A172 (cell line): ENCODE data around the gene VDR. TPM values are rescaled to one million over a fixed set of nuclear protein-coding genes. Genes with fewer than 3 reads are reported as not detected.
A peak's percentile ranks its signal among the peaks of the same experiment; 100 is the strongest.

Experiments
- DNase-seq: peaks from one replicate; pipeline ENCODE4 v3.0.0-alpha.2; 2015; ENCODE audit warnings: low spot score
- total RNA-seq: library from RNA; depleted of rRNA; stranded (reverse); fragments of >200 nt; shearing (Covaris generic); gene quantifications from 2 replicates; pipeline ENCODE4 v1.2.3, GENCODE V29; 2014; rRNA removed

VDR gene
- 2.5 and 3.3 TPM in 2 replicates for total RNA-seq

- DNase-seq, result peak; percentile 55
Observed at GRCh38 chr12:47904713-47905709, at the start of gene VDR. Gene VDR, minus strand, starts transcription at chr12:47904994. Its CDS starts 25,881 bp downstream, at chr12:47879113.

- peak; percentile 67 for DNase-seq
Observed at GRCh38 chr12:47954058-47954457, 49.3 kb upstream of the VDR start.

- DNase-seq, result no peak
Observed at GRCh38 chr12:47950856-47951468, 46.2 kb upstream of the VDR start.

- peak; percentile 78 for DNase-seq
Observed at GRCh38 chr12:47949441-47950341, 44.9 kb upstream of the VDR start.

- DNase-seq, result no peak
Observed at GRCh38 chr12:47947341-47947740, 42.5 kb upstream of the VDR start.

- DNase-seq, result peak; percentile 39
Observed at GRCh38 chr12:47946413-47947323, 41.9 kb upstream of the VDR start.

- no peak for DNase-seq
Observed at GRCh38 chr12:47945341-47945728, 40.5 kb upstream of the VDR start.

GRCh38 chr12:47944685-47945340 lies 40.0 kb upstream of the VDR start:
- DNase-seq, result no peak

- no peak for DNase-seq
Observed at GRCh38 chr12:47943623-47944340, 39.0 kb upstream of the VDR start.

- no peak for DNase-seq
Observed at GRCh38 chr12:47942614-47943225, 37.9 kb upstream of the VDR start.

- DNase-seq, result no peak
Observed at GRCh38 chr12:47941871-47942613, 37.2 kb upstream of the VDR start.

- DNase-seq, result no peak
Observed at GRCh38 chr12:47941475-47941780, 36.6 kb upstream of the VDR start.

- no peak for DNase-seq
Observed at GRCh38 chr12:47940773-47941474, 36.1 kb upstream of the VDR start.

- no peak for DNase-seq
Observed at GRCh38 chr12:47939009-47939601, 34.3 kb upstream of the VDR start.

GRCh38 chr12:47938594-47938993 lies 33.8 kb upstream of the VDR start:
- DNase-seq, result no peak

- DNase-seq, result peak; percentile 86
Observed at GRCh38 chr12:47938093-47938492, 33.3 kb upstream of the VDR start.

GRCh38 chr12:47935184-47935583 lies 30.4 kb upstream of the VDR start:
- peak; percentile 50 for DNase-seq

- DNase-seq, result no peak
Observed at GRCh38 chr12:47931187-47931586, 26.4 kb upstream of the VDR start.
